ENCODE results near the gene HTR2A. TPM values are rescaled to one million over a fixed set of nuclear protein-coding genes. Genes with fewer than 3 reads are reported as not detected.

Gene HTR2A
- total RNA-seq, 4 donors from 2014 or later = 0.06 to 0.55 (median 0.10) TPM; not detected in 1

GRCh38 chr13:46868091-46868490, 28.8 kb downstream of the HTR2A start:
- intact Hi-C loops (cut with DNase I; ENCODE audit: low total_unique reads) = no loop called here
- DNase-seq (ENCODE audit: low spot score in 2 of 2) = no peak
- H3K4me3 ChIP-seq (ENCODE audit: low read depth, poor library complexity, severe bottlenecking) = no peak overlapping the region
- TF ChIP-seq POLR2A (IDR thresholded peaks at IDR 0.05) (no peak), CTCF (IDR thresholded peaks at IDR 0.05) (no peak)
- 94% methylated on average over 2 of the region's 2 CpGs for WGBS, 2 donors

- peak in 1 of 2 donors; percentile 16 for DNase-seq (ENCODE audit: low spot score in 2 of 2)
- TF ChIP-seq POLR2A (IDR thresholded peaks at IDR 0.05) (no peak), CTCF (IDR thresholded peaks at IDR 0.05) (no peak)
- WGBS, 2 donors = 9 to 36% methylated on average over 4 of the region's 4 CpGs
- intact Hi-C loops (cut with DNase I; ENCODE audit: low total_unique reads) = no loop called here
- H3K4me3 ChIP-seq (ENCODE audit: low read depth, poor library complexity, severe bottlenecking) = no peak overlapping the region
These were observed 30.7 kb downstream of the HTR2A start for GRCh38 chr13:46866150-46866549.

- WGBS, 2 donors = 62 to 70% methylated on average over 3 of the region's 3 CpGs
- TF ChIP-seq CTCF (IDR thresholded peaks at IDR 0.05) (no peak), POLR2A (IDR thresholded peaks at IDR 0.05) (no peak)
- intact Hi-C loops (cut with DNase I; ENCODE audit: low total_unique reads) = no loop called here
- no peak for DNase-seq (ENCODE audit: low spot score in 2 of 2)
- no peak overlapping the region for H3K4me3 ChIP-seq (ENCODE audit: low read depth, poor library complexity, severe bottlenecking)
These were observed 31.9 kb downstream of the HTR2A start for GRCh38 chr13:46864941-46865340.

GRCh38 chr13:46861959-46862358, 34.9 kb downstream of the HTR2A start:
- WGBS, 2 donors = 78 to 85% methylated on average over 1 of the region's 1 CpG
- H3K4me3 ChIP-seq (ENCODE audit: low read depth, poor library complexity, severe bottlenecking) = no peak overlapping the region
- no peak for TF ChIP-seq POLR2A (IDR thresholded peaks at IDR 0.05)
- no peak for TF ChIP-seq CTCF (IDR thresholded peaks at IDR 0.05)
- no peak for DNase-seq (ENCODE audit: low spot score in 2 of 2)
- intact Hi-C loops (cut with DNase I; ENCODE audit: low total_unique reads) = no loop called here

- DNase-seq (ENCODE audit: low spot score in 2 of 2) = no peak
- H3K4me3 ChIP-seq (ENCODE audit: low read depth, poor library complexity, severe bottlenecking) = no peak overlapping the region
- intact Hi-C loops (cut with DNase I; ENCODE audit: low total_unique reads) = no loop called here
- TF ChIP-seq CTCF (IDR thresholded peaks at IDR 0.05) = no peak
- no peak for TF ChIP-seq POLR2A (IDR thresholded peaks at IDR 0.05)
These were observed 36.1 kb downstream of the HTR2A start for GRCh38 chr13:46860722-46861121.

GRCh38 chr13:46858776-46859175, 38.1 kb downstream of the HTR2A start:
- intact Hi-C loops (cut with DNase I; ENCODE audit: low total_unique reads) = no loop called here
- TF ChIP-seq CTCF (IDR thresholded peaks at IDR 0.05) (no peak), POLR2A (IDR thresholded peaks at IDR 0.05) (no peak)
- no peak for DNase-seq (ENCODE audit: low spot score in 2 of 2)
- WGBS, 2 donors = 56 to 58% methylated on average over 3 of the region's 3 CpGs
- H3K4me3 ChIP-seq (ENCODE audit: low read depth, poor library complexity, severe bottlenecking) = no peak overlapping the region

All from lower leg skin (tissue), 4 donors.